ENCODE results near the gene ZRANB3.

GRCh38 chr2:135093193-135093592, 437.8 kb downstream of the ZRANB3 start:
- no peak for TF ChIP-seq POLR2A (IDR thresholded peaks at IDR 0.05; ENCODE audit: low read length)
- TF ChIP-seq GATA1 (IDR thresholded peaks at IDR 0.05; ENCODE audit: low read depth, low read length) = no peak
